ENCODE results near the gene TAF4.

GRCh38 chr20:61980647-61981583 is 84.8 kb downstream of the TAF4 start:
- TF ChIP-seq POLR2AphosphoS5 (IDR thresholded peaks at IDR 0.05) (no peak), POLR2A (IDR thresholded peaks at IDR 0.05) (no peak)
- TF ChIP-seq, protein P1, sequence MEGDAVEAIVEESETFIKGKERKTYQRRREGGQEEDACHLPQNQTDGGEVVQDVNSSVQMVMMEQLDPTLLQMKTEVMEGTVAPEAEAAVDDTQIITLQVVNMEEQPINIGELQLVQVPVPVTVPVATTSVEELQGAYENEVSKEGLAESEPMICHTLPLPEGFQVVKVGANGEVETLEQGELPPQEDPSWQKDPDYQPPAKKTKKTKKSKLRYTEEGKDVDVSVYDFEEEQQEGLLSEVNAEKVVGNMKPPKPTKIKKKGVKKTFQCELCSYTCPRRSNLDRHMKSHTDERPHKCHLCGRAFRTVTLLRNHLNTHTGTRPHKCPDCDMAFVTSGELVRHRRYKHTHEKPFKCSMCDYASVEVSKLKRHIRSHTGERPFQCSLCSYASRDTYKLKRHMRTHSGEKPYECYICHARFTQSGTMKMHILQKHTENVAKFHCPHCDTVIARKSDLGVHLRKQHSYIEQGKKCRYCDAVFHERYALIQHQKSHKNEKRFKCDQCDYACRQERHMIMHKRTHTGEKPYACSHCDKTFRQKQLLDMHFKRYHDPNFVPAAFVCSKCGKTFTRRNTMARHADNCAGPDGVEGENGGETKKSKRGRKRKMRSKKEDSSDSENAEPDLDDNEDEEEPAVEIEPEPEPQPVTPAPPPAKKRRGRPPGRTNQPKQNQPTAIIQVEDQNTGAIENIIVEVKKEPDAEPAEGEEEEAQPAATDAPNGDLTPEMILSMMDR (IDR thresholded peaks at IDR 0.05): peak in 2 of 3 donors; percentile 47 to 80
